Measurements from ENCODE around the gene NID1. TPM values are rescaled to one million over a fixed set of nuclear protein-coding genes. Genes with fewer than 3 reads are reported as not detected.

Gene NID1
- total and polyA plus RNA-seq, 8 donors = 3.6 to 28.2 (median 8.7) TPM

GRCh38 chr1:236024641-236025040 is 40.2 kb downstream of the NID1 start:
- Histone ChIP-seq H3K4me3 (no peak overlapping the region), H3K9me3 (no peaks in the 10 kb centered on the region), H3K36me3 (no peaks in the 10 kb centered on the region), H3K4me1 (no peaks in the 10 kb centered on the region), H3K27me3 (no peaks in the 10 kb centered on the region), H3K27ac (no peak overlapping the region)
- FAIRE-seq (no peak), DNase-seq (no peak), ATAC-seq (no peak)
- intact Hi-C loops (cut with DNase I) = no loop called here
- TF ChIP-seq, protein P1, sequence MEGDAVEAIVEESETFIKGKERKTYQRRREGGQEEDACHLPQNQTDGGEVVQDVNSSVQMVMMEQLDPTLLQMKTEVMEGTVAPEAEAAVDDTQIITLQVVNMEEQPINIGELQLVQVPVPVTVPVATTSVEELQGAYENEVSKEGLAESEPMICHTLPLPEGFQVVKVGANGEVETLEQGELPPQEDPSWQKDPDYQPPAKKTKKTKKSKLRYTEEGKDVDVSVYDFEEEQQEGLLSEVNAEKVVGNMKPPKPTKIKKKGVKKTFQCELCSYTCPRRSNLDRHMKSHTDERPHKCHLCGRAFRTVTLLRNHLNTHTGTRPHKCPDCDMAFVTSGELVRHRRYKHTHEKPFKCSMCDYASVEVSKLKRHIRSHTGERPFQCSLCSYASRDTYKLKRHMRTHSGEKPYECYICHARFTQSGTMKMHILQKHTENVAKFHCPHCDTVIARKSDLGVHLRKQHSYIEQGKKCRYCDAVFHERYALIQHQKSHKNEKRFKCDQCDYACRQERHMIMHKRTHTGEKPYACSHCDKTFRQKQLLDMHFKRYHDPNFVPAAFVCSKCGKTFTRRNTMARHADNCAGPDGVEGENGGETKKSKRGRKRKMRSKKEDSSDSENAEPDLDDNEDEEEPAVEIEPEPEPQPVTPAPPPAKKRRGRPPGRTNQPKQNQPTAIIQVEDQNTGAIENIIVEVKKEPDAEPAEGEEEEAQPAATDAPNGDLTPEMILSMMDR (IDR thresholded peaks at IDR 0.05) = no peak
- 92 to 98% methylated on average over 7 of the region's 7 CpGs for WGBS, 2 donors

DNA sequence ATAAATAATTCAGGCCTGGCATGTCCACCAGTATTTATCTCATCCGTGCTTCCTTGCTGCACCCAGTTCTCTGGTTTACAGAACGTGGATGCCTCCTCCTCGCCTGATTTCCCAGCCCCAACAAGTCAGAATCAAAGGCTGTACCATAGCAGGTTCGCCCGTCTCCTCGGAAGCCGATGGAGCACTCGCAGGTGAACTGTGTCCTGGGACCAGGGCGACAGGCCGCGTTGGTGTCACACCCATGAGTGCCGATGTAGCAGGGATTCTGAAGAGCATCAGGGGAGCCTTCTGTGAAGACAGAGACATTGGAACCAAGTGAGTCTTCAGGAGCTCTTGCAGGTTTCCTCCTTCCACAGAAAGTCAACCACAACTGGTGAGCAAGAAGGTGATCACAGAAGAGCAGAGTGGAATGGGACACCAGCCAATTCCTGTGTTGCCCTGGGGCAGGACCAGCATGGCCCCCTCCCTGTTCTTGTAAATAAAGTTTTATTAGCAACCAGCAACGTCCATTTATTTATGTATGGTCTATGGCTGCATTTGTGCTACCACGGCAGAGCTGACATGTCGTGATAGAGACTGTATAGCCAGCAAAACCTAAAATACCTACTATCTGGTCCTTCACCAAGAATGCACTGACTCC is 40.8 kb downstream of the NID1 start:
- H3K27me3 ChIP-seq = no peaks in the 10 kb centered on the region
- TF ChIP-seq, protein P1 (IDR thresholded peaks at IDR 0.05) = no peak
- H3K27ac ChIP-seq = no peak overlapping the region
- FAIRE-seq = no peak
- H3K36me3 ChIP-seq = no peaks in the 10 kb centered on the region
- no peaks in the 10 kb centered on the region for H3K4me1 ChIP-seq
- intact Hi-C loops (cut with DNase I) = no loop called here
- no peak for ATAC-seq
- DNase-seq = no peak
- no peak overlapping the region for H3K4me3 ChIP-seq
- no peaks in the 10 kb centered on the region for H3K9me3 ChIP-seq
- 87% methylated on average over 15 of the region's 15 CpGs for WGBS, 2 donors

- no peaks in the 10 kb centered on the region for H3K36me3 ChIP-seq
- DNase-seq (no peak), FAIRE-seq (no peak), ATAC-seq (peak in 1 of 4 donors; percentile 29)
- intact Hi-C loops (cut with DNase I) = no loop called here
- H3K4me1 ChIP-seq = no peaks in the 10 kb centered on the region
- no peaks in the 10 kb centered on the region for H3K27me3 ChIP-seq
- no peaks in the 10 kb centered on the region for H3K9me3 ChIP-seq
- no peak overlapping the region for H3K4me3 ChIP-seq
- TF ChIP-seq, protein P1 (IDR thresholded peaks at IDR 0.05) = no peak
- 81 to 87% methylated on average over 9 of the region's 9 CpGs for WGBS, 2 donors
- H3K27ac ChIP-seq = no peak overlapping the region
These were observed 43.3 kb downstream of the NID1 start for GRCh38 chr1:236021424-236022135.

- H3K27me3 ChIP-seq = no peaks in the 10 kb centered on the region
- no peaks in the 10 kb centered on the region for H3K4me1 ChIP-seq
- H3K36me3 ChIP-seq = no peaks in the 10 kb centered on the region
- 74 to 82% methylated on average over 20 of the region's 20 CpGs for WGBS, 2 donors
- DNase-seq (no peak), ATAC-seq (peak in 2 of 4 donors; percentile 36 to 50), FAIRE-seq (no peak)
- no peaks in the 10 kb centered on the region for H3K9me3 ChIP-seq
- H3K27ac ChIP-seq = peak overlapping the region in 1 of 4 donors; percentile 33
- intact Hi-C loops (cut with DNase I) = no loop called here
- no peak overlapping the region for H3K4me3 ChIP-seq
- TF ChIP-seq, protein P1 (IDR thresholded peaks at IDR 0.05) = no peak
These were observed 44.3 kb downstream of the NID1 start for GRCh38 chr1:236020359-236021219.

All from pancreas (tissue), 10 donors.